Ishikawa (cell line): ENCODE measurements around the gene TMA7B.

ENCODE experiments used
- CEBPB ChIP-seq: IDR thresholded peaks from 2 replicates; pipeline ENCODE4 v1.6.1; 2012
- CREB1 ChIP-seq: IDR thresholded peaks from 2 replicates; pipeline ENCODE4 v1.6.1; 2012; ENCODE audit warnings: low read depth
- EGR1 ChIP-seq: IDR thresholded peaks from 2 replicates; pipeline ENCODE4 v1.6.1; 2012
- EP300 ChIP-seq: IDR thresholded peaks from 2 replicates; pipeline ENCODE4 v1.6.1; 2012; ENCODE audit warnings: borderline replicate concordance
- FOXM1 ChIP-seq: IDR thresholded peaks from 2 replicates; pipeline ENCODE4 v1.6.1; 2012; ENCODE audit warnings: low read depth, borderline replicate concordance
- MAX ChIP-seq: IDR thresholded peaks from 2 replicates; pipeline ENCODE4 v1.6.1; 2012
- NFIC ChIP-seq: IDR thresholded peaks from 2 replicates; pipeline ENCODE4 v1.6.1; 2012
- RAD21 ChIP-seq: IDR thresholded peaks from 2 replicates; pipeline ENCODE4 v1.6.1; 2012; ENCODE audit warnings: low read depth
- REST ChIP-seq: IDR thresholded peaks from 2 replicates; pipeline ENCODE4 v1.6.1; 2012; ENCODE audit warnings: low read depth, mild to moderate bottlenecking
- TAF1 ChIP-seq: IDR thresholded peaks from 2 replicates; pipeline ENCODE4 v1.6.1; 2012; ENCODE audit warnings: low read depth, mild to moderate bottlenecking
- TCF12 ChIP-seq: IDR thresholded peaks from 2 replicates; pipeline ENCODE4 v1.6.1; 2012; ENCODE audit warnings: low read depth
- TEAD4 ChIP-seq: IDR thresholded peaks from 2 replicates; pipeline ENCODE4 v1.6.1; 2012
- USF1 ChIP-seq: IDR thresholded peaks from 2 replicates; pipeline ENCODE4 v1.6.1; 2012
- YY1 ChIP-seq: IDR thresholded peaks from 2 replicates; pipeline ENCODE4 v1.6.1; 2012; ENCODE audit warnings: low read depth
- ZBTB7A ChIP-seq: IDR thresholded peaks from 2 replicates; pipeline ENCODE4 v1.6.1; 2012; ENCODE audit warnings: low read depth

Gene TMA7B

GRCh38 chr22:39990686-39991085, 30.5 kb downstream of the TMA7B start:
- TF ChIP-seq CEBPB (no peak), TCF12 (no peak), FOXM1 (no peak), TAF1 (no peak), YY1 (no peak), EP300 (no peak), TEAD4 (no peak), USF1 (no peak), ZBTB7A (no peak), EGR1 (no peak), RAD21 (no peak), MAX (no peak), REST (no peak), NFIC (no peak), CREB1 (no peak)

GRCh38 chr22:39991159-39991860, 31.1 kb downstream of the TMA7B start:
- no peak for TF ChIP-seq CREB1
- TF ChIP-seq CEBPB, result no peak
- TF ChIP-seq USF1, result no peak
- TF ChIP-seq MAX, result no peak
- TF ChIP-seq TCF12, result no peak
- TF ChIP-seq EP300, result no peak
- TF ChIP-seq ZBTB7A, result no peak
- no peak for TF ChIP-seq RAD21
- no peak for TF ChIP-seq TEAD4
- TF ChIP-seq REST, result no peak
- TF ChIP-seq EGR1, result no peak
- TF ChIP-seq TAF1, result no peak
- TF ChIP-seq NFIC, result no peak
- no peak for TF ChIP-seq YY1
- no peak for TF ChIP-seq FOXM1

GRCh38 chr22:39992088-39992826, 32.1 kb downstream of the TMA7B start:
- TF ChIP-seq YY1, result no peak
- no peak for TF ChIP-seq RAD21
- no peak for TF ChIP-seq MAX
- no peak for TF ChIP-seq TAF1
- TF ChIP-seq REST, result no peak
- no peak for TF ChIP-seq FOXM1
- no peak for TF ChIP-seq EP300
- TF ChIP-seq ZBTB7A, result no peak
- TF ChIP-seq TCF12, result no peak
- no peak for TF ChIP-seq USF1
- no peak for TF ChIP-seq CEBPB
- TF ChIP-seq NFIC, result no peak
- no peak for TF ChIP-seq TEAD4
- no peak for TF ChIP-seq CREB1
- no peak for TF ChIP-seq EGR1
